Measurements from ENCODE around the gene SLC25A43. TPM values are rescaled to one million over a fixed set of nuclear protein-coding genes. Genes with fewer than 3 reads are reported as not detected.

Gene SLC25A43
- total RNA-seq, 1 donor from 2014 or later, result 13.4 TPM

GRCh38 chrX:119497185-119497584 lies 98.0 kb downstream of the SLC25A43 start:
- H3K4me3 Mint-ChIP-seq (ENCODE audit: low read depth), result no peak overlapping the region
- H3K27ac Mint-ChIP-seq, result no peak overlapping the region
- intact Hi-C loops (cut with micrococcal nuclease), result no loop called here
- H3K4me1 Mint-ChIP-seq (ENCODE audit: low read depth), result peaks cover 6% of the 10 kb centered on the region
- H3K9me3 Mint-ChIP-seq, result no peaks in the 10 kb centered on the region
- no peaks in the 10 kb centered on the region for H3K27me3 Mint-ChIP-seq (ENCODE audit: low read depth)
- H3K36me3 Mint-ChIP-seq (ENCODE audit: low read depth), result no peaks in the 10 kb centered on the region
- no peak for DNase-seq (ENCODE audit: low spot score)

- no peak overlapping the region for H3K4me3 Mint-ChIP-seq (ENCODE audit: low read depth)
- intact Hi-C loops (cut with micrococcal nuclease), result no loop called here
- H3K9me3 Mint-ChIP-seq, result no peaks in the 10 kb centered on the region
- no peaks in the 10 kb centered on the region for H3K27me3 Mint-ChIP-seq (ENCODE audit: low read depth)
- no peaks in the 10 kb centered on the region for H3K36me3 Mint-ChIP-seq (ENCODE audit: low read depth)
- peaks cover 9% of the 10 kb centered on the region for H3K4me1 Mint-ChIP-seq (ENCODE audit: low read depth)
- DNase-seq (ENCODE audit: low spot score), result no peak
- no peak overlapping the region for H3K27ac Mint-ChIP-seq
Measured at GRCh38 chrX:119500061-119500800, 101.1 kb downstream of the SLC25A43 start.

- no peak overlapping the region for H3K27ac Mint-ChIP-seq
- peaks cover 4% of the 10 kb centered on the region for H3K4me1 Mint-ChIP-seq (ENCODE audit: low read depth)
- H3K9me3 Mint-ChIP-seq, result no peaks in the 10 kb centered on the region
- H3K36me3 Mint-ChIP-seq (ENCODE audit: low read depth), result no peaks in the 10 kb centered on the region
- intact Hi-C loops (cut with micrococcal nuclease), result no loop called here
- H3K27me3 Mint-ChIP-seq (ENCODE audit: low read depth), result no peaks in the 10 kb centered on the region
- no peak overlapping the region for H3K4me3 Mint-ChIP-seq (ENCODE audit: low read depth)
- no peak for DNase-seq (ENCODE audit: low spot score)
Measured at GRCh38 chrX:119501511-119502148, 102.5 kb downstream of the SLC25A43 start.

- DNase-seq (ENCODE audit: low spot score), result no peak
Measured at GRCh38 chrX:119502727-119503483, 103.8 kb downstream of the SLC25A43 start.

GRCh38 chrX:119503484-119503861 lies 104.3 kb downstream of the SLC25A43 start:
- intact Hi-C loops (cut with micrococcal nuclease), result no loop called here
- H3K27ac Mint-ChIP-seq, result no peak overlapping the region
- no peaks in the 10 kb centered on the region for H3K9me3 Mint-ChIP-seq
- no peaks in the 10 kb centered on the region for H3K36me3 Mint-ChIP-seq (ENCODE audit: low read depth)
- H3K4me3 Mint-ChIP-seq (ENCODE audit: low read depth), result no peak overlapping the region
- H3K4me1 Mint-ChIP-seq (ENCODE audit: low read depth), result peaks cover 3% of the 10 kb centered on the region
- H3K27me3 Mint-ChIP-seq (ENCODE audit: low read depth), result no peaks in the 10 kb centered on the region
- no peak for DNase-seq (ENCODE audit: low spot score)

More at GRCh38 chrX:119502727-119503483, 103.8 kb downstream of the SLC25A43 start:
- H3K9me3 Mint-ChIP-seq, result no peaks in the 10 kb centered on the region
- no peaks in the 10 kb centered on the region for H3K27me3 Mint-ChIP-seq (ENCODE audit: low read depth)
- no peak overlapping the region for H3K4me3 Mint-ChIP-seq (ENCODE audit: low read depth)
- peaks cover 3% of the 10 kb centered on the region for H3K4me1 Mint-ChIP-seq (ENCODE audit: low read depth)
- H3K27ac Mint-ChIP-seq, result no peak overlapping the region
- intact Hi-C loops (cut with micrococcal nuclease), result no loop called here
- no peaks in the 10 kb centered on the region for H3K36me3 Mint-ChIP-seq (ENCODE audit: low read depth)

Other genes starting within 250 kb of the SLC25A43 start
- gene PGRMC1, start 163.1 kb upstream of the SLC25A43 start, total RNA-seq, result 45.2 and 46.0 TPM in 2 replicates
- 523 and 528 TPM in 2 replicates for gene SLC25A5, start 69.1 kb downstream of the SLC25A43 start, total RNA-seq
- 21.9 and 22.0 TPM in 2 replicates for gene STEEP1, start 166.1 kb downstream of the SLC25A43 start, total RNA-seq
- gene UBE2A, start 175.2 kb downstream of the SLC25A43 start, total RNA-seq, result 60.6 and 61.6 TPM in 2 replicates
- gene NKRF, start 207.1 kb downstream of the SLC25A43 start, total RNA-seq, result 25.1 and 25.9 TPM in 2 replicates

Measured in activated T-helper 2 cell treated with anti-CD3 and anti-CD28 coated beads, Interferon-gamma antibody, Interleukin-2, Interleukin-4, amounts not matched to agents 10 μg/mL and 5 μg/mL and 100 μg/mL, durations not matched to agents 14 hours and 24 hours and 36 hours (primary cell).